ENCODE measurements around the gene DHRS9.

Gene DHRS9

GRCh38 chr2:169137924-169138323 is 68.6 kb downstream of the DHRS9 start:
- DNase-seq: no peak

GRCh38 chr2:169139145-169139544 is 69.8 kb downstream of the DHRS9 start:
- no peak for DNase-seq

GRCh38 chr2:169139993-169140767 is 70.8 kb downstream of the DHRS9 start:
- no peak for DNase-seq

- DNase-seq: peak; percentile 17
Observed at GRCh38 chr2:169141713-169142352, 72.5 kb downstream of the DHRS9 start.

DNA sequence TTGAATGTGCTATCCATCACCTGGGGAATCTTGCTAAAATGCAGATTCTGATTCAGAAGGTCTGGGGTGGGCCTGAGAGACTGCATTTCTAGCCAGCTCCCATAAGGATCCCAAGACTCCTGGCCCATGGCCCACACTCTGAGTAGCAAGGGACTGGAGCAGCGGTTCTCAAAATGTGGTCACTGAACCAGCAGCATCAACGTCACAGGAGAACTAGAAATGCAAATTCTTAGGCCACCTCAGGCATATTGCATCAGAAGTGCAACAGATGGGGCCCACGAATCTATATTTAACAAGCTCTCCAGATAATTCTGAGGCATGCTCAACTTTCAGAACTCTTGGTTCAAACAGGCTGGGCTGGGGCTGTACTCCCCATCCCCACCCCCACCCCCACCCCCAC is 74.6 kb downstream of the DHRS9 start:
- no peak for DNase-seq

Measured in NCI-H524 treated with DMSO at 0.1 percent for 48 hours (cell line).